Muscle of leg (tissue), 11 donors: ENCODE measurements around the gene RPTOR. TPM values are rescaled to one million over a fixed set of nuclear protein-coding genes. Genes with fewer than 3 reads are reported as not detected.
"Not testable (repeated sequence)": the region's sequence is repeated elsewhere in the genome, so short reads cannot be mapped to it uniquely, and the experiment has no call there.

ENCODE experiments used
- DNase-seq: peaks from one replicate; pipeline ENCODE4 v3.0.0; 2013
- H3K27ac ChIP-seq: one replicate; pipeline ENCODE4 v1.5.1; 2013; ENCODE audit warnings: mild to moderate bottlenecking, low read length, control low read depth
- H3K27me3 ChIP-seq: one replicate; pipeline ENCODE4 v1.6.1; 2013; ENCODE audit warnings: low read length; ENCODE audit not compliant: control insufficient read depth, insufficient read depth
- H3K36me3 ChIP-seq: one replicate; pipeline ENCODE4 v1.6.1; 2013; ENCODE audit warnings: low read length; ENCODE audit not compliant: control insufficient read depth, insufficient read depth
- H3K4me1 ChIP-seq: one replicate; pipeline ENCODE4 v1.6.1; 2013; ENCODE audit warnings: low read length; ENCODE audit not compliant: control insufficient read depth, insufficient read depth
- H3K4me3 ChIP-seq: one replicate; pipeline ENCODE4 v1.5.1; 2013; ENCODE audit warnings: low read length, control low read depth
- H3K9me3 ChIP-seq: replicated peaks from 2 replicates; pipeline ENCODE4 v1.6.1; 2013; ENCODE audit warnings: low read depth, low read length; ENCODE audit not compliant: control insufficient read depth
- WGBS: methylation state at CpG from one replicate; pipeline ENCODE4 v1.1.5; 2013; ENCODE audit warnings: missing lambda C conversion rate; ENCODE audit not compliant: insufficient coverage; 5-methylcytosine and 5-hydroxymethylcytosine counted together
- polyA plus RNA-seq, 8 donors: library from polyadenylated mRNA; unstranded; fragments of 120-200 nt; gene quantifications; one replicate each; pipeline versions ENCODE4 v1.2.1 to v1.2.3, GENCODE V29; 2013; ENCODE audit warnings: inconsistent platforms in 1 of 8, low replicate concordance in 1 of 8; ENCODE audit not compliant: insufficient read length in 8 of 8, insufficient read depth in 1 of 8
- total RNA-seq: library from RNA; stranded (reverse); fragments of 120-200 nt; gene quantifications from one replicate; pipeline ENCODE4 v1.2.4, GENCODE V29; 2013

The RPTOR gene
- total and polyA plus RNA-seq, 9 donors = 17.3 to 23.7 (median 20.0) TPM

DNA sequence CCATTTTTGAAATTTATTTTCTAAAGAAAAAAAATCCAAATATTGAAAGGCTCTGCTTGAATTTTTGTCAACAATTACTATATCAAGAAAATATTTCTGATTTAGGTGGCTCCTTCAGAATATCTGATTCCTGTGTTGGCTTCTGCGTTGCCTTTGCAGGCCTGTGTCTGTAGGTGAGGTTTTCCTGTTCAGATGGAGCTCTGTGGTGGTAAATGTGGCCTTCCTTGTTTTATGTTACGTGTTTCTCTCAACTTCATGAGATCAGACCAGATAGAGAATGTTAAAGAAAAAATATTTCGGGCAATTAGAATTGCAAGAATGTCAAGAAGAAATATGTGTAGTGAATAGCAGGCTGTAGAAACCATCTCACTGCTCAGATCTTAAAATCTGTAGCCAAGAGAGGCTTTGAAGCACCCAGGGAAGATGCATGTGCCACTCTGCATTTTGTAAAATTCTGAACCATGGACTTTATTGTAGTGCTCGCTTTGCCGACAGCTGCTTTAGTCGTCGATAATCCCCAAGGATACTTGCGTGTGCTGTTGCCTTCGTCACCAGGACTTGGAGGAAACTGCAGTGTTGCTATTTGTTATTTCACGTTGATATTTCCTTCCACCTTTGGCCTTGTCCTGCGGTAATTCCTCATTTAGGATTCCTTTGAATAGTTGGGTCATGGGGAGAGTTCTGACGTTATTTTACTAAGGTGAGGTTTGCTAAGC is 69.9 kb downstream of the RPTOR start:
- Histone ChIP-seq H3K4me3 (no peak overlapping the region), H3K9me3 (no peaks in the 10 kb centered on the region), H3K27ac (no peak overlapping the region), H3K4me1 (no peaks in the 10 kb centered on the region), H3K36me3 (no peaks in the 10 kb centered on the region), H3K27me3 (no peaks in the 10 kb centered on the region)
- 57% methylated on average over 7 of the region's 12 CpGs for WGBS
- DNase-seq = no peak

DNA sequence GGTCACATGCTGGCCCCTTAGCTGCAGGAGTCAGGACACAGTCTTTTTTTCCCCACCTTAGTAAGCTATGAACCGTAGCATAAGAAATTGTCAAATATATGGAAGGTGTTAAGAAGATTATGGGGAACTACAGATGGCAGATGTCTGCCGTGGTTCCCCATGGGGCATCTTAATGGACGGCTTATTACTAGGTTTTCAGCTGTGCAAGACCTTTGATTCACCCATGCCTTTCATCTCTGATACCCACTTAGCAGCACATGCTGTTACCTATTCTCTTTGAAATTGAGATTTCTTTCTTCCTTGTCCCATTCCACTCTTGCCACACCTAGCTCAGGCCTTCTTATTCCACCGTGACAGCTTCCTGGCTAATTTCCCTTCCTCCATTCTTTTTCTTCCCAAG is 70.7 kb downstream of the RPTOR start:
- Histone ChIP-seq H3K27ac (no peak overlapping the region), H3K36me3 (no peaks in the 10 kb centered on the region), H3K9me3 (no peaks in the 10 kb centered on the region), H3K27me3 (no peaks in the 10 kb centered on the region), H3K4me1 (no peaks in the 10 kb centered on the region), H3K4me3 (no peak overlapping the region)
- 70% methylated on average over 1 of the region's 4 CpGs for WGBS
- DNase-seq = no peak

DNA sequence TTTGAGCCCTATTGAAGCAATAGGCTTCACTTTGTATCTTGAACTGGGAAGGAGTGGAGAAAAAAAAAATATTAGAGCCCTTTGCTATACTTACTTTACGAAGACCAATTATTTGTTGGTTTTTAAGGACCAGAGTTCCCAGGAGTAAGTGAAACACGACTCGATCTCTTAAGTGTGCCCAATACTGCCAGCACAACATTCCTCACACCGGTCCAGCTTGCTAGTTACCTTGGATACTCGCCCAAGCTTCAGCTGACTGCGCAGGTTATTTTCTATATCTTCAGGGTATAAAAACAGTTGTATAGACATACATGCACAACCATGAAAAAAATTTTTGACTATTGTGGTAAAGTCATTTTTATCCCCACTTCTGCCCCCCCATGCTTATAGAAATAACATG is 72.1 kb downstream of the RPTOR start:
- H3K9me3 ChIP-seq = no peaks in the 10 kb centered on the region
- H3K36me3 ChIP-seq = no peaks in the 10 kb centered on the region
- H3K4me1 ChIP-seq = peaks cover 5% of the 10 kb centered on the region
- no peak overlapping the region for H3K27ac ChIP-seq
- no peak for DNase-seq
- H3K4me3 ChIP-seq = no peak overlapping the region
- H3K27me3 ChIP-seq = no peaks in the 10 kb centered on the region
- 57% methylated on average over 3 of the region's 6 CpGs for WGBS

DNA sequence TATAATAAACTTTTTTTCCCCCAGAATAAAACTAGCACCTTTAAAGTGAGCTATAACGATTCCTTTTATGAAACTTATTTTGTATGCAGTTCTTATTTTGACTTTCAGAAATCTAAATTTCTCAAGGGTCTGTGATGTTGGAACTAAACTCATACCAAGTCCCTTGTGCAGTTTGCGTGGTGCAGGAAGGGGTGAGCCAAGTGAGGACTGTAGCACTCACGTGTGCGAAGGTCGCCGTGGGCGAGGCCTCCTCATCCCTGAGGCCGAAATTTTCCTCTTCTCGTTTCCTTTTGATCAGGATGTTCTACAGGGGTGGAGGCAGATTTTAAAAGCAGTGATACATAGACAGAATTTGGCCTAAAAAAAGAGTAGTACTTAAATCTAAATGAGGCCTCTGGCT is 73.7 kb downstream of the RPTOR start:
- H3K4me1 ChIP-seq = peaks cover 9% of the 10 kb centered on the region
- no peaks in the 10 kb centered on the region for H3K27me3 ChIP-seq
- H3K4me3 ChIP-seq = no peak overlapping the region
- H3K36me3 ChIP-seq = no peaks in the 10 kb centered on the region
- DNase-seq = no peak
- no peak overlapping the region for H3K27ac ChIP-seq
- no CpG with 5 or more reads among the region's 9 CpGs for WGBS
- H3K9me3 ChIP-seq = no peaks in the 10 kb centered on the region

DNA sequence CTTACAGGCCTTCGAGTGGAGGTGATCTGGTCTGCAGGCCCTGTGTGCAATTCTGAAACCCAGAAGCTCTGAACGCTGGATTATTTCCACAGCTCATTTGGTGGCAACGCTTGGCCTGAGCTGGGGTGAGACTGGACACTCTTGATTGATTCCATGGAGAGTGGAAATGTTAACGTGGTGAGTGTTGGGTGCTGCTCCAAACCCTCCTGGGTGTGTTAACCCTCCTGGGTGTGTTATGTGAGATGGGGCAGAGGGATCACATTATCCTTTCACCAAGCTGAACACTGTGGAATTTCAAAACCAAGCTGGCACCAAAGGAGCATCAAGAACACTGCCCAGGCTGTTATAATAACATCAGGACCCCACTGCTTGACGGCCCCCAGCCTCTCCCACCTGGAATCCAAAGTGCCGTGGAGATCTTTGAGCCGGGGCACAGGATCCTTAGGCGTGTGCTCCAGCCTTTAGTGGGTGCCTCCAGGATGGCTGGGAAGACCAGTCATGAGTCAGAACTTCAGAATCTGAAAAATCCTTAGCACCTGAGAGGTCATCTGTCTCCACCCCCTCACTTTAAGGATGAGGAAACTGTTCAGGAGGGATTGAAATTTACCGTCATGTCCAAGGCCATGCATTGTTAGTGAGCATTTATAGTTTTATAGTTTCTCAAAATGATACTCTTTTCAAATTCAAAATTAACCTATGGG is 75.0 kb downstream of the RPTOR start:
- no peak for DNase-seq
- WGBS = 92% methylated on average over 6 of the region's 9 CpGs
- peaks cover 9% of the 10 kb centered on the region for H3K4me1 ChIP-seq
- H3K4me3 ChIP-seq = no peak overlapping the region
- H3K27me3 ChIP-seq = no peaks in the 10 kb centered on the region
- no peaks in the 10 kb centered on the region for H3K36me3 ChIP-seq
- H3K27ac ChIP-seq = no peak overlapping the region
- no peaks in the 10 kb centered on the region for H3K9me3 ChIP-seq

DNA sequence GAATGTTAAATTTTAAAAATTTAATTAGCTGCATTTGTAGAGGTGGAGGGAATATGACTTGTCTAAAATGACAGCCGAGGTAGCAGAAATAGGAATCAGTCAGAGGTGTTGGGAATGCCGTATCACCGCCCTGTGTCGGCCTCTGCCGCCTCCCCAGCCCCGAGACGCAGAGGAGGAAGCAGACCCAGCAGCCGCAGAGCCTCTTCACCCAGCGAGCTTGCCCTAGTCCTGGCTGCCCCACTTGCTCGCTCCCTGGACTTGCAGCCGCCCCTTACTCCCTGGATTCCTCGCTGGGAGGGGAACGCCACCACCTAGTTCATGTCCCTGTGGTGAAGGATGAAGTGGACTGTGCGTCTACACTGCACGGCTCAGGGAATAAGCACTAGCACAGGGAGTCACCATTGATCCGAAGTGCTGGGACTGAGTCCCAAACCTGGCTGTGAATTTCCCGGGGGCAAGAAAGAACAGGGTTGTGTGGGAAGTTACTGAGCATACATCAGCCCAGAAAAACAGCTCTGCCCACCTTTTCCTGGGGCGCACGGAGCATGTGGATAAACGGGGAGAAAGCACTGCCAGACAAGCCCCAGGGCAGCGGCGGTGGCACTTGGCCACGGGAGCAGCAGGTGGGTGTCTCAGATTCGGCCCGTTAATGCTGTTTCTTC is 76.8 kb downstream of the RPTOR start:
- Histone ChIP-seq H3K27me3 (no peaks in the 10 kb centered on the region), H3K9me3 (no peaks in the 10 kb centered on the region), H3K27ac (no peak overlapping the region), H3K36me3 (no peaks in the 10 kb centered on the region), H3K4me1 (peaks cover 9% of the 10 kb centered on the region), H3K4me3 (no peak overlapping the region)
- DNase-seq = no peak
- 69% methylated on average over 22 of the region's 25 CpGs for WGBS

DNA sequence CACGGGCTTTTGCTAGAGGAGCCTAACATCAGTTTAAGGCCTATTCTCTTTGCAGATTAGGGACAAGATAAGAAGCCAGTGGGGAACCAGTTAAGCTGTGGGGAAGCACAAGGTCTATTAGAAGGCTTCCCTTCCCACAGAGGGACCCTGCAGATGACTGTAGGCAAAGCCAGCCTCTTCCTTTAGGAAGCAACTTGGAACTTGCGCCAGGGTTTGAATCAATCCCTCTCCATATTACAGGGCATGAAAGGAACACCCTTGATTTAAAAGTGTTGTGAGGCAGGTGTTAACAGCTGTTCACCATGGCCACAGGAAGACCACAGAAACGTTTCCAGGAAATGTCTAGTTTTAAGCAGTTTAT is 77.3 kb downstream of the RPTOR start:
- no peak overlapping the region for H3K27ac ChIP-seq
- DNase-seq = no peak
- no peaks in the 10 kb centered on the region for H3K27me3 ChIP-seq
- H3K4me3 ChIP-seq = no peak overlapping the region
- H3K36me3 ChIP-seq = peaks cover 3% of the 10 kb centered on the region
- 33% methylated on average over 2 of the region's 3 CpGs for WGBS
- H3K4me1 ChIP-seq = peaks cover 9% of the 10 kb centered on the region
- H3K9me3 ChIP-seq = no peaks in the 10 kb centered on the region

DNA sequence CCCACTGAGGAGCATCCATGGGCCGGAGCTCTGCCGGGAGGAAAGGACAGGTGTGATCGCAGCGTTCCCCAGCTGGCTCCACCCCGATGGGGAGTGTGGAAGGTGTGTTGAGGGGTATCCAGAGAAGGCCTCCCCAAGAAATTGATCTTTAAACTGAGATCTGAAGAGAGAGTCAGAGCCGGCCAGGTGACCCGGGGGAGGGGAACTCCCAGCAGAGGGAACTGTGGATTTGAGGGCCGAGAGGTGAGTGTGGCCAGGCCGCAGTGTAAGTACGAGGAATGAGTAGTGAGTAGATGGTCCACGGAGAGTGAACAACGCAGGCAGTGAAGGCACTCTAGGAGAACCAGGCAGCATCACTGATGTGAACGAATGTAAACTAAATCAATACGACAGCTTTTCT is 80.2 kb downstream of the RPTOR start:
- Histone ChIP-seq H3K4me1 (peaks cover 9% of the 10 kb centered on the region), H3K27me3 (no peaks in the 10 kb centered on the region), H3K4me3 (no peak overlapping the region), H3K36me3 (peaks cover 3% of the 10 kb centered on the region), H3K9me3 (no peaks in the 10 kb centered on the region), H3K27ac (no peak overlapping the region)
- WGBS = 86% methylated on average over 12 of the region's 14 CpGs
- DNase-seq = no peak

DNA sequence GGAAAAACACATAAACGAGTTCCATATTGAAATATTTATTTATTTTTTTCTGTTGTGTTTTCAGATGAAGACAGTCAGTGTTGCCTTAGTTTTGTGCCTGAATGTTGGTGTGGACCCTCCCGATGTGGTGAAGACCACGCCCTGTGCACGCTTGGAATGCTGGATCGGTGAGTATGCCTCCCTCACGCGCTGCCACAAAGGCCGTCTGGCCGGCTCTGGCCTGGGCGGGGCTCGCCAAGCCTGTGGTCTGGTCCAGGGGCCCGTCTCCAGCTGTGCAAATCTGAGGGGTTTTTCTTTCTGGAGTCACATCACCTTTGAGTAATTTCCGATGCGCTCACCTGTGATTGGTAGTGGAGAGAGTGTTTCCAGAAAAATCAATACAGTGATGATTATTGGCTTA is 81.0 kb downstream of the RPTOR start:
- 97% methylated on average over 11 of the region's 14 CpGs for WGBS
- peaks cover 9% of the 10 kb centered on the region for H3K4me1 ChIP-seq
- DNase-seq = no peak
- no peaks in the 10 kb centered on the region for H3K27me3 ChIP-seq
- no peak overlapping the region for H3K4me3 ChIP-seq
- peaks cover 3% of the 10 kb centered on the region for H3K36me3 ChIP-seq
- no peak overlapping the region for H3K27ac ChIP-seq
- H3K9me3 ChIP-seq = no peaks in the 10 kb centered on the region

DNA sequence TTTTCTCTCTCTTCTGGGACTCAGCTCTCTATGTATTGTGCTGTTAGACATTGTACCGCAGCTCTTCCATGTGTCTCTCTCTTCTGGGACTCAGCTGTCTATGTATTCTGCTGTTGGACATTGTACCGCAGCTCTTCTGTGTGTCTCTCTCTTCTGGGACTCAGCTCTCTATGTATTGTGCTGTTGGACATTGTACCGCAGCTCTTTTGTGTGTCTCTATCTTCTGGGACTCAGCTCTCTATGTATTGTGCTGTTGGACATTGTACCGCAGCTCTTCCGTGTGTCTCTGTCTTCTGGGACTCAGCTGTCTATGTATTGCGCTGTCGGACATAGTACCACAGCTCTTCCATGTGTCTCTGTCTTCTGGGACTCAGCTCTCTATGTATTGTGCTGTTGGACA is 84.2 kb downstream of the RPTOR start:
- 100% methylated on average over 2 of the region's 7 CpGs for WGBS
- not testable (repeated sequence) for H3K4me1 ChIP-seq, DNase-seq, H3K36me3 ChIP-seq, H3K4me3 ChIP-seq, H3K27me3 ChIP-seq, H3K9me3 ChIP-seq, H3K27ac ChIP-seq
